RWPE1 (cell line): Measurements from ENCODE around the gene KRT7.

Source experiments
- CTCF ChIA-PET: fragments of 350-600 bp; sonication (Branson Sonifier 250); formaldehyde crosslinking; extraction: SDS; loops from one replicate; lab custom pipeline; 2021; lab: Yijun Ruan, JAX
- POLR2A ChIA-PET: fragments of 400-600 bp; formaldehyde crosslinking; extraction: SDS; loops from one replicate; lab custom pipeline; 2020; ENCODE audit warnings: antibody characterized with exemption; ENCODE audit not compliant: low non-redundant PET; lab: Yijun Ruan, JAX
- DNase-seq: peaks from one replicate; pipeline ENCODE4 v3.0.0; 2012; ENCODE audit warnings: low spot score
- H3K27ac ChIP-seq: fragments of 450-650 bp; 2 replicates; pipeline ENCODE4 v1.5.1; 2017
- CTCF ChIP-seq: fragments of 450-650 bp; conservative IDR thresholded peaks from 2 replicates; pipeline ENCODE4 v1.5.1; 2017; ENCODE audit warnings: low read depth, mild to moderate bottlenecking

Gene KRT7

GRCh38 chr12:52218001-52218400 is 15.0 kb upstream of the KRT7 start:
- no peak for TF ChIP-seq CTCF
- ChIA-PET CTCF (interaction anchor here (0.6 kb wide), 2 partner anchors 36 to 91 kb away, joined by 3 to 4 read pairs; no protein-coding TSS in a partner anchor), POLR2A (no interaction called here)
- no peak overlapping the region for H3K27ac ChIP-seq
- DNase-seq = no peak

- TF ChIP-seq CTCF = no peak
- no peak for DNase-seq
- ChIA-PET CTCF (interaction anchor here (0.7 to 1.3 kb wide), 3 partner anchors 8 to 77 kb away, joined by 3 to 4 read pairs (median 3); no protein-coding TSS in a partner anchor), POLR2A (no interaction called here)
- no peak overlapping the region for H3K27ac ChIP-seq
These were observed 12.6 kb upstream of the KRT7 start for GRCh38 chr12:52220477-52220876.

- no peak for TF ChIP-seq CTCF
- ChIA-PET CTCF (interaction anchor here (0.5 to 1.6 kb wide), 6 partner anchors 9 to 78 kb away, joined by 3 to 4 read pairs (median 3); no protein-coding TSS in a partner anchor), POLR2A (no interaction called here)
- DNase-seq = no peak
- no peak overlapping the region for H3K27ac ChIP-seq
These were observed 11.8 kb upstream of the KRT7 start for GRCh38 chr12:52221070-52221781.

DNA sequence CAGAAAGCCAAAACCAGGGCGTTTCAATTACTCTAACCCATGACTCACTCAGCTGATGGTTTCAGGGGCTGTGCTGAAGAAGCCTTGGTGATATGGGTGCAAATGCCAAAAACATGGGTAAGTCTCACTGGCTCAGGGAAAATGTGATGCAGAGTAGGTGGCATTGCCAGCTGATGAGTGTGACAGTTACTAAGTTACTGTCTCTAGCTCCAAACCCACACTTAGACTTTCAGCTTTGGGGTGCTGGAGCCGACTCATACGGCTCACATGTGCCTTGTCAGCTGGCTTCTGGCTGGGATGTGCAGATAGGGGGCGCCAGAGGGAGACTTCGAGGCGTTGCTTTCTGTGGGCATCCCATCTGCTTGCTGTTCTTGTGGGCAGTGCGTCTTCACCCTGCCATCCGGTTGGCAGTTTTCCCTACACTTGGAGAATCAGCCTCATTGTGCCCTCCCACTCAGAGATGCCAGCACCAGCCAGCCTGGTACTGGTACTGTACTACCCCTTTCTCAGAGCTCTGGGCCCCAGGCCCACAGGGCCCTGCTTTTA is 11.1 kb upstream of the KRT7 start:
- H3K27ac ChIP-seq = no peak overlapping the region
- ChIA-PET CTCF (interaction anchor here (0.5 to 1.6 kb wide), 5 partner anchors 10 to 219 kb away, joined by 3 to 4 read pairs (median 3); no protein-coding TSS in a partner anchor), POLR2A (no interaction called here)
- no peak for DNase-seq
- TF ChIP-seq CTCF = no peak; the same call in 1 of the 2 replicates

DNA sequence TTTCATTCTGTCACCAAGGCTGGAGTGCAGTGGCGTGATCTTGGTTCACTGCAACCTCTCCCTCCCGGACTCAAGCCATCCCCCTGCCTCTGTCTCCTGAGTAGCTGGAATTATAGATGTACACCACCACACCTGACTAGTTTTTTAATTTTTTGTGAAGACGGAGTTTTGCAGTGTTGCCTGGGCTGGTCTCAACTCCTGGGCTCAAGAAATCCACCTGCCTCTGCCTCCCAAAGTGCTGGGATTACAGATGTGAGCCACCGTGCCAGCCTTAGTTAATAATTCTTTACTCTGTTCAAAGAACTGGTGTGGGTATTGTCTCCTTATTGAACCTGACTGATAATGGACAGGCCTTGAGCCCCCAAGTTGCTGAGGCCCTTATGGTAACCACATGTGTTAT is 10.4 kb upstream of the KRT7 start:
- no peak for DNase-seq
- H3K27ac ChIP-seq = no peak overlapping the region
- TF ChIP-seq CTCF = no peak
- ChIA-PET CTCF (interaction anchor here (0.6 to 1.6 kb wide), 3 partner anchors 9 to 219 kb away, joined by 3 to 4 read pairs (median 4); no protein-coding TSS in a partner anchor), POLR2A (no interaction called here)

- DNase-seq = no peak
- POLR2A ChIA-PET = no interaction called here
- no peak for TF ChIP-seq CTCF
- CTCF ChIA-PET = interaction anchor here (1.9 kb wide), 1 partner anchor 10 kb away, joined by 7 read pairs; no protein-coding TSS in a partner anchor
- no peak overlapping the region for H3K27ac ChIP-seq
These were observed 9.5 kb upstream of the KRT7 start for GRCh38 chr12:52223406-52224039.
